Thoracic aorta (tissue), 2 donors: Measurements from ENCODE around the gene LAMB3. TPM values are rescaled to one million over a fixed set of nuclear protein-coding genes. Genes with fewer than 3 reads are reported as not detected.

Source experiments
- ATAC-seq: fragments of 150-250 bp; one replicate; pipeline ENCODE4 v1.8.0; 2017; ENCODE audit warnings: low read depth; ENCODE audit not compliant: insufficient number of reproducible peaks, low FRiP score
- DNase-seq: peaks from one replicate; pipeline ENCODE4 v3.0.0-alpha.2; 2020; ENCODE audit warnings: low spot score
- H3K27ac ChIP-seq, 2 donors: fragments of 200-600 bp; sonication (generic); 1 replicate in 1 of 2; 2 replicates in 1 of 2; pipeline ENCODE4 v1.5.1; 2016; ENCODE audit warnings: mild to moderate bottlenecking in 2 of 2, moderate library complexity in 2 of 2
- H3K27me3 ChIP-seq: fragments of 200-600 bp; sonication (generic); replicated peaks from 2 replicates; pipeline ENCODE4 v1.6.0; 2016; ENCODE audit warnings: mild to moderate bottlenecking; ENCODE audit not compliant: insufficient read depth
- H3K36me3 ChIP-seq: fragments of 200-600 bp; sonication (generic); one replicate; pipeline ENCODE4 v1.5.1; 2016
- H3K4me1 ChIP-seq, 2 donors: fragments of 200-600 bp; sonication (generic); 1 replicate in 1 of 2; 2 replicates in 1 of 2; pipeline versions ENCODE4 v1.5.1 to v1.6.0; 2016; ENCODE audit warnings: low read depth in 2 of 2, mild to moderate bottlenecking in 1 of 2; ENCODE audit not compliant: control insufficient read depth in 1 of 2
- H3K4me3 ChIP-seq: fragments of 200-600 bp; sonication (generic); 2 replicates; pipeline ENCODE4 v1.5.1; 2016; ENCODE audit warnings: mild to moderate bottlenecking
- H3K9me3 ChIP-seq: fragments of 200-600 bp; sonication (generic); 2 replicates; pipeline ENCODE4 v1.5.1; 2016
- total RNA-seq, 2 donors: library from RNA; depleted of rRNA; stranded (reverse); fragments of >200 nt; gene quantifications; one replicate each; pipeline versions ENCODE4 v1.1.0 to v1.2.3, GENCODE V29; 2016
- TF ChIP-seq, protein P1 (sequence below): fragments of 200-600 bp; sonication (generic); IDR thresholded peaks from one replicate; pipeline ENCODE4 v1.5.1; 2019; ENCODE audit warnings: antibody characterized with exemption

Gene LAMB3
- total RNA-seq, 2 donors from 2014 or later, result 3.4 to 5.1 TPM

DNA sequence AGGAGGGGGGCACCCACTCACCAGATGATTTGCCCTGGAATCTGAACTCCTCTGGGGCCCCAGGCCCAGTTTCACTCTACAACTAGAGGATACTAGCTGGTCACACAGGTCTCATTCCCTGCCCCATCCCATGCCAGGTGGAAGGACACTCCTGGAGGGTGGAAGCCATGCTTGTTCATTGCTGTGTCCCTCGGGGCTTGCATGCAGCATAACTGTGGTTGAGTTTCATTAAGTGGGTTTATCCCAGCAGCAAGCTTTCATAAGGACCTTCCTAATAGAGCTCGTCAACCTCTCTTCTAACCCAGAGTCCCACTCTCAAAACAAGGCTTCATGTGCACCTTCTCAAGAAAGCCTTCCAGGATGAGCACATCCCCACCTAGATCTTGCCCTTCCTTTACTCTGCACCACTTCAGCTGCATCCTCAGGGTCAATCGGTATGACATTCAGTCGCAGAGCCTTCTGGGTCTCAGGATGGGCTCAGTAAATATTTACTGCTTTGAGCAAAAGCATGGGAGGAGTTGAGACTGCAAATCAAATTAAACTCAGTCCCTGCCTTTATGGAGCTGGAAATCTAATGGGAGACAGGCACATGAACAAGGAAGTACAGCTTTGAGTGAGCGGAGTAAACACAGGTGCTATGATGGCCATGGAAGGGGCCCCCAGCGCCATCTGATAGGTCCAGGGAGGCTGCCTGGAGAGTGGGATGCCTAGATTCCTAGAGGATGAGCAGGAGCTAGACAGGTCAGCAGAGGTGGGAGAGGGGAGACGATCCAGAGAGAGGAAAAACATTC lies 32.3 kb downstream of the LAMB3 start:
- TF ChIP-seq, protein P1, sequence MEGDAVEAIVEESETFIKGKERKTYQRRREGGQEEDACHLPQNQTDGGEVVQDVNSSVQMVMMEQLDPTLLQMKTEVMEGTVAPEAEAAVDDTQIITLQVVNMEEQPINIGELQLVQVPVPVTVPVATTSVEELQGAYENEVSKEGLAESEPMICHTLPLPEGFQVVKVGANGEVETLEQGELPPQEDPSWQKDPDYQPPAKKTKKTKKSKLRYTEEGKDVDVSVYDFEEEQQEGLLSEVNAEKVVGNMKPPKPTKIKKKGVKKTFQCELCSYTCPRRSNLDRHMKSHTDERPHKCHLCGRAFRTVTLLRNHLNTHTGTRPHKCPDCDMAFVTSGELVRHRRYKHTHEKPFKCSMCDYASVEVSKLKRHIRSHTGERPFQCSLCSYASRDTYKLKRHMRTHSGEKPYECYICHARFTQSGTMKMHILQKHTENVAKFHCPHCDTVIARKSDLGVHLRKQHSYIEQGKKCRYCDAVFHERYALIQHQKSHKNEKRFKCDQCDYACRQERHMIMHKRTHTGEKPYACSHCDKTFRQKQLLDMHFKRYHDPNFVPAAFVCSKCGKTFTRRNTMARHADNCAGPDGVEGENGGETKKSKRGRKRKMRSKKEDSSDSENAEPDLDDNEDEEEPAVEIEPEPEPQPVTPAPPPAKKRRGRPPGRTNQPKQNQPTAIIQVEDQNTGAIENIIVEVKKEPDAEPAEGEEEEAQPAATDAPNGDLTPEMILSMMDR, result no peak
- H3K9me3 ChIP-seq, result no peaks in the 10 kb centered on the region
- no peaks in the 10 kb centered on the region for H3K36me3 ChIP-seq
- H3K4me1 ChIP-seq, result no peaks in the 10 kb centered on the region
- H3K4me3 ChIP-seq, result no peak overlapping the region
- ATAC-seq (no peak), DNase-seq (no peak)
- H3K27me3 ChIP-seq, result no peaks in the 10 kb centered on the region
- H3K27ac ChIP-seq, result no peak overlapping the region

DNA sequence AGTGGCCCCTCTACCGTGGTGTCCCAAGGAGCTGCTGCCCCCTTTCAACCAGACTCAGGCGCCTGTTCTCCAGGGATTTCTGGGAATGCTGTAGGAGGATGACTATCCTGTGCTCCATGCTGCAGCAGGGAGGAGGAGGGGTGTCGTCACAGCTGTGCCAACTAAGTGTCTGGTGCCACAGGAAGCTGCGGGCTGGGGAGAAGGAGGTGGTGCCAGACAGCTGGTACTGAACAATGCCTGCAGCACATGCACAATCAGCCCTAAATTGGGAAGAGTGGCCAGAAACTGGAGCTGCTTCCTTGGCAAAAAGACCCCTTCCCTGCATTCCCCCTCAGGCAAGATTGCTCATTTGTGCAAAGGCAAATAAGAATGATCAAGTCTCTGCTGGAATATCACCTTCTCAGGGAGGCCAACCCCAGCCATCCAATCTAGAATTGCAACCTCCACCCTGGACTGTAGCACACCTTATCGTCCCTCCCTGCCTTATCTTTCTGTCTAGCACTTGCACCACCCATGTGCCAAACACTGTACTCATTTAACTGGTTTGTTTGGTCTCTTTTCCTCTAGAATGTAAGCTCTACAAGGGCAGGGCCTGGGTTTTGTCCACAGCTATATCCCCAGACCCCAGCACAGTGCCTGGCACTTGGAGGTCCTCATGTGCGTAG lies 33.3 kb downstream of the LAMB3 start:
- no peaks in the 10 kb centered on the region for H3K27me3 ChIP-seq
- no peaks in the 10 kb centered on the region for H3K4me1 ChIP-seq
- TF ChIP-seq, protein P1, result no peak
- H3K9me3 ChIP-seq, result no peaks in the 10 kb centered on the region
- DNase-seq, result no peak
- H3K4me3 ChIP-seq, result no peak overlapping the region
- ATAC-seq, result no peak
- no peaks in the 10 kb centered on the region for H3K36me3 ChIP-seq
- H3K27ac ChIP-seq, result no peak overlapping the region

DNA sequence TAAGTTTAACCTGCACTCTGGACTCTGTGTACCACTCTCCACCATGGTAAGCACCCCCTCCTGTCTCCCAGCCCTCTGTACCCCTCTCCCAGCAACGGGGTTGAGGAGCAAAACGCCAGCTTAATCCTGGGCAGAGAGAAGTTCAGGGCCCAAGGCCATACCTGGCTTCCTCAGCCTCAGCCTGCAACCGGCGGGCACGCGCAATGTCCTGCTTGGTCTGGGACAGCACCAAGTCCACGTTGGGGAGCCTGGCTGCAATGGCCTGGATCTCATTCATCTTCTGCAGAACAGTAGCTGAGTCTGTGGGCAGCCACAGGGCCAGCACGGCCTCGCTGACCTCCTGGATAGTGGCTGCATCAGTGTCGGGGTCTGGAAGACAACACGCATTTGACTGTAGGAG lies 33.9 kb downstream of the LAMB3 start:
- Histone ChIP-seq H3K27me3 (no peaks in the 10 kb centered on the region), H3K4me1 (no peaks in the 10 kb centered on the region), H3K36me3 (no peaks in the 10 kb centered on the region), H3K4me3 (no peak overlapping the region), H3K9me3 (no peaks in the 10 kb centered on the region), H3K27ac (no peak overlapping the region)
- no peak for DNase-seq
- TF ChIP-seq, protein P1, result no peak
- ATAC-seq, result no peak

DNA sequence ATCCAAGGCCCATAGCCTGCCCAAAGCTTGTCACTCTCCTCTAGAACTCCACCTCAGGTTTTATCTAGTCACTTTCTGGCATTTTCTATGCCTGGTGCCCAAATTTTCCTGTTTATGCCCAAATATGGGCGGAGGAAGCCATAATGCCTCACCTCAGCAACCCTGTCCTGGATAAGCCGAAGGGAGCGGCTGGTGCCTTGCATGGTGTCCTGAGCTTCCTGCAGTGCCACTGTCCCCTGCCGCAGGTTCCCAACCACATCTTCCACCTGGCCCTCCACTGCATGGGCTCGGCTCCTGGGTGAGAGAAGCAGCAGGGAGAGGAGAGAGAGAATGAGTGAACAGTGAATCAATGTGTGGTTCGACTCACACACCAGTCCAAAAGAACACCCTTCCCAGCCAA lies 34.5 kb downstream of the LAMB3 start:
- DNase-seq (no peak), ATAC-seq (no peak)
- Histone ChIP-seq H3K27ac (no peak overlapping the region), H3K4me3 (no peak overlapping the region), H3K9me3 (no peaks in the 10 kb centered on the region), H3K36me3 (no peaks in the 10 kb centered on the region), H3K27me3 (no peaks in the 10 kb centered on the region), H3K4me1 (no peaks in the 10 kb centered on the region)
- TF ChIP-seq, protein P1, result no peak

- TF ChIP-seq, protein P1, result no peak
- DNase-seq (no peak), ATAC-seq (no peak)
- Histone ChIP-seq H3K27ac (no peak overlapping the region), H3K4me1 (no peaks in the 10 kb centered on the region), H3K9me3 (no peaks in the 10 kb centered on the region), H3K4me3 (no peak overlapping the region), H3K36me3 (no peaks in the 10 kb centered on the region), H3K27me3 (no peaks in the 10 kb centered on the region)
These were observed 35.1 kb downstream of the LAMB3 start for GRCh38 chr1:209617047-209617673.
